NCI-H526 (cell line): ENCODE results near the gene AIFM3.

Experiments used
- DNase-seq, 2 experiments: peaks; one replicate each; lab custom pipeline; 2025; lab: John Stamatoyannopoulos, UW

The AIFM3 gene

DNA sequence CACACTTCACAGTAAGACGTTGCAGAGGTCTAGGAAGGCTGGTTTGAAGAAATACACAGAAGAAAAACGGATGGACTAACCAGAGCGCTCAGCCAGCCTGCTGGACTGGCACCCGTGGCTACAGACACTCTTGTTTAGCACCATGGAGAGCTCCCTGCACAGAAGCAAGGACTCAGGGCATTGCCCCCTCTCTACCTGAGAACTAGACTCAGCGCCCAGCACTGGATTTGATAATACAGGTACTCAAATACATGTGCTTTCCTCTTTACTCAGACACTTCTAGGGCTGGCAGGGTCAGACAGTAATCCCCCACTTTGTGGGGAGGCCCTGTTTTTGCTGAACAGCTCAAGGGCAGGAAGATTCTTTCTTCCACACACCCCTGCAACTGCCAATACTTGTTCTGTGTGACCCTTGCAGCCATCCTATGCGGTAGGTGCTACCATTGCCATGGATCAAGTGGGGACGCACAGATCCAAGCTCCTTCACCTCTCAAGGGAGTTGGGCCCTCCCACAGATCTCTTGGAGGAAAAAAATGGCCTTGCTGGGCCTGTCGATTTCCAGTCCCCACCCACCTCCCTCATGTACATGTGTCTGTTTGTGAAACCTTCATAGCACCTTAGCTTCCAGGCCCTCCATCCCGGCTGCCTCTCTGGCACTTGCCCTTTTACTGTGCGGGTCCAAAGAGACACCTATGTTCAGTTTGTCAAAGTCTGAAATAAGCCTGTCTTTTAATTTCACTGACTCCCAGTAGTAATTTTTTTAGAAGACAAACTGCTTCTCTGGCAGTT lies 42.8 kb downstream of the AIFM3 start:
- DNase-seq = no peak

DNA sequence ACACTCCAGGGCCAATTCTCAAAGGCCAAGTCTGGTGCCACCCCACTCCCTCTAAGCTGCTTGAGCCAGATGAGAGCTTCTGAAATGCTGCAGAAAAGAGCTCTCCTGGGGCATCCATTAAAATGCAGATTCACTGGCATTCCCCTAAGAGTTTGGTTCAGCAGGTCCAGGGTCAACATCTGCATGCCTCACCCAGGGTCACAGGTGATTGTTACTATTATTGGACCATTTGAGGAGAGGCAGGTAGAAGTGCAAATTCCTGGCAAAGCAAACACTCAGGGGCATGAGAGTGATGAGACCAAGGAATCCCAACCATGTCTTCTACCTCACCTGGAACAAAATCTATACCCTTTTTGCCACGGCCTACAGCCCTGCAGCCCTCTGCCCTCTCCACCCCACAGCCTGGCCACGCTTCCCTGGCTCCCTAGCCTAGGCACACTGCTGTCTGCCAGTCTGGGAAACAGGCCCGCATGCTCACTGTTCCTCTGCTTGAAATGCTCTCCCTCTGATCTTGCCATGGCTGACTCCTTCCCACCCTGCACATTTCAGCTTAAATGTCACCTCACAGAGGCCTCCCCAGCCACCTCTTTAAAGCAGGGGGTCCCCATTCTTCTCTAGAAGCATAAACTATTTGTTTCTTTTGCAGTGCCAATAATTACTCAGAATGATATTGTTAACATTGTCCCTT lies 43.5 kb downstream of the AIFM3 start:
- DNase-seq = no peak

GRCh38 chr22:21012446-21013407 lies 45.7 kb downstream of the AIFM3 start:
- no peak for DNase-seq

DNA sequence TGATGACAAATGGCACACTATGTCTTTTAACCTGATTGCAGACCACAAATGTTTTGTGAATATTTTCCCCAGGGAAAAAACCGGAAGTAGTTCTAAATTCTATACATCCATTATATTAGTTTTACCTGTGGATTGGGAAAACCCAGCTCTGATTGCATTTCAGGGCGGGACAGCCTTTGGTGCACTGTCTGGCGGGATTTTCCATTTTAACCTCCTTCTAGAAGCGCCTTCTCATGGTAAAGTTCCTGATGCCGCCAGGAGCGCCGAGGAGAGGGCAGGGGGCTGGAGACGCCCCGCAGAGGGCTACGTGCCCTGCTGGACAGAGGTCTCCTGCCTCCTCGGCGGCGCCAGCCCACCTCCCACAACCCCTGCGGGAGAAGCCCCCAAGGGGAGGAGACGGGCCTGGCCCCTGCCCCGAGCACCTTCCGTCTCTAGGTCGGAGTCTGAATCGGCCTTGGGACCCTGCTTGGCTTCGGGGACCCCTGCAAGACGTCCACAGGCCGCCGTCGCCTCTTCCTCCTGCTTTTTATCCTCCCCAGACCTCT lies 46.7 kb downstream of the AIFM3 start:
- DNase-seq = no peak

- peak; percentile 85 to 92 for DNase-seq
Observed at GRCh38 chr22:21014202-21014725, 47.2 kb downstream of the AIFM3 start.

DNA sequence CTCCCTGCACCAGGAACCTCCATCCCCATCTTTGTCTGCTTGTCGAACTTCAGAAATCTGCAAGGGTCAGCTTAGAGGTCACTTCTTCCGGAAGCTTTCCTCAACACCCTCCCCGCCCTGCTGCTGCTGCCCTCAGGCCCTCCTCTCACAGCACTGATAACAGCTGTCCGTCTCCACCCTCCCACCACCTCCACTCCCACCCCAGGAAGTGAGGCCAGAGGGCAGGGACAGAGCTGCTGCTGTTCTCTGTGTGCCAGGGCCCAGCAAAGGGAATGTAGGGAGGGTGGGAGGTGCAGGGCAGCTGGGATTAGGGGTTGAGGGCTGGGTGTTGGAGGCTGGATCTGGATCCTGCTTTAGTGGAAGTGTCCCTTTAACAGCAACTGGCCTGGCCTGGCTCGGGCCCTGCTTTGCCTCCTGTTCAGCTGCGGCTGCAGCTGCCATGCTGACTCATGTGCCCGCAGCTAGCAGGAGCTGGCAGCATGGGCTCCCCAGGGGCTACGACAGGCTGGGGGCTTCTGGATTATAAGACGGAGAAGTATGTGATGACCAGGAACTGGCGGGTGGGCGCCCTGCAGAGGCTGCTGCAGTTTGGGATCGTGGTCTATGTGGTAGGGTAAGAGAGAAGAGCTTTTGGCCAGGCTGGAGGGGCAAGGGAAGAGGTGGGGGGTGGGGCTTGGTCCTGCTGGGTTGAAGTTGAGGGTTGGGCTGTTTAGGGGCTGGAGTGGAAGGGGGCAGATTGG lies 47.8 kb downstream of the AIFM3 start, which contains the start of gene P2RX6:
TSS of gene P2RX6 (plus strand) at position 440 of the 740 bp plus-strand sequence. CDS start at position 450, 10 bp downstream.
- peak in 1 of 2 experiments; percentile 42 for DNase-seq

DNA sequence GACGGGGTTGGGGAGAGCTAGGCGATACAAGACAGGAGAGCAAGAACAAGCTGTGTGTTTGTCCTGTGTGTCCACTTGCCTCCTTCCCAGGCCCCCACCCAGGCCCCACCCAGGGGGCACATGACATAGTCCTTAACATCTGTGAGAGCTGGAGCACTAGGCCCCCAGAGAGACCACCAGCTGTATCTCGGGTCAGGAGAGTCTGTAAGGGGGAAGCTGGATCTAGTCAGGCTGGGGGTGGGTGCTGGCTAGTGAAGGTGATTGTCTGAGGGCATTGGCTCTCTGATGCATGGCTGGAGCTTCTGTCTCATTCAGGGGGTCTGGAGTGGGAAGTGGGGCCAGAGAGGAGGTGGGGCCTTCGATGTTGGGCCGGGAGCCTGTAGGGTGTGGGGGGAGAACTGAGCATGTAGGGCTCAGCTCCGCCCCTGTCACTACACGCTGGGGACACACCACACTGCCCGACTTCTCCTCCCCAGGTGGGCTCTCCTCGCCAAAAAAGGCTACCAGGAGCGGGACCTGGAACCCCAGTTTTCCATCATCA lies 48.5 kb downstream of the AIFM3 start:
- DNase-seq = no peak

DNA sequence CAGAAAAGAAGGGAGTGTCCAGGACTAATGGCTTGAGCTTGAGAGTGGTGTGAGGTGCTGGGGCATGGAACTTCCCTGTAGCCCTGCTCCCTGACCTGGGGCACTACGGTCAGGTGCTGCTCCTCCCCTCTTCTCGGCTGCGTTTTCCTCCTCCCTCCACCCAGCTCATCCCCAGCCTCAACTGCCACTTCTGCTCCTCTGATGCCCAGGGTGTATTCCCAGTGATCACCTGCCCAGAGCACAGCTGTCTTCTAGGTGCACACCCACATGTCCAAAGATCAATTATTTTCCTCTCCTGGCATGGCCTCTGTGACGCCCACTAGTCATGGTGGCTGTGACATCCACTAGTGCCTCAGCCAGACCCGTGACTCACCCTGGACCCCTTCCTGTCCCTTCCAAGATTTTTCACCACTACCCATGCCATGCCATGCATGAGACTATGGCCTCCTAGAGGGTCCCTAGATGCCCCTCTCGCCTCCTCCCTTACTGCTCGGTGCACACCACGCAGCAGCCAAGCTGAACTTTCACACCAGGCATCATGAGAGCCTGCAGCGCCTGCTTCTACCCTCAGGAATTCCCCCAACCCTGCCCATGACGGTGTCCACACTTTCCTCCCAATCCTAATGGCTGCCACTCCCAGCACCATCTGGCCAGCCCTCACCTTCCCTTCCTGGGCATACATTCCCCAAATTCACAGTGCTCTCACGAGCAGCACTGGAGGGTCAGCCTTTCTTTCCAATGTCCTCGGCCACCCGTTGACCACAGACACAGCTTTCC lies 49.8 kb downstream of the AIFM3 start:
- DNase-seq = no peak

GRCh38 chr22:21018314-21018713 lies 51.3 kb downstream of the AIFM3 start:
- no peak for DNase-seq

- peak in 1 of 2 experiments; percentile 23 for DNase-seq
Observed at GRCh38 chr22:21020802-21021429, 53.9 kb downstream of the AIFM3 start.

DNA sequence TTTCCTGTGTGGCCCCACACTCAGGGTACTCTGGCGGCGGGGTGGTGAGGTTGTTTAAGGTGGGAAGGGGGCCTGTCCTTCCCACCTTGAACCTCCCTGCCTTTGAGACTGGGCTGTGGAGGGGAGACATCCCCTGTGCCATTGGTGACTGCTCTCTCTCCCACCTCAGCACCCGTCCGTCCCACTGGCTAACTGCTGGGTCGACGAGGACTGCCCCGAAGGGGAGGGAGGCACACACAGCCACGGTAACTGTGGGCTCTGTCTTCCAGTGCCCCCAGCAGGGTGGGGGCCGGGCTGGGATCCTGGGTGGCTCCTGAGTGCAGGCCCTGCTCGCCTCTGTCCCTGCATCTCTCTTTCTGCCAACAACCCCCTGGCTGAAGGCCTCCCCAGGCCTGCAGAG lies 55.5 kb downstream of the AIFM3 start:
- DNase-seq = no peak

- DNase-seq = no peak
Observed at GRCh38 chr22:21022955-21023614, 56.0 kb downstream of the AIFM3 start.

DNA sequence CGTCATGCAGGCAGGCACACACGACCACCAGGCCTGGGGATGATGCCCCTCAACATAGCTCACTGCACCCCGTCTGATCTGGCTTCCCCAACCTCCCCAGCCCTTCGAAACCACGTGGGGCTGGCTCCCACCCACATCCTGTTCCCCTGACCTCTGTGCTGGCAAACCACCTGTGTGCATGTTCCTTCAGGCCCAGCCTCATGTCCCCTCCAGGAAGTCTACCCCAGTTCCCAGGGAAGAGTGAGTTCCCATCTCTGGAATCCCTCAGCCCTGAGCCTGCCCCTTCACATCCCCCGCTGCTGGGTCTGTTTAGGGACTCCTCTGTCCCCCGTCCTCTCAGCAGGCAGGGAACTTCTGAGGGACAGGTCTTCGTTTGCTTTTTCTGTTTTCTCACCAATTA lies 58.2 kb downstream of the AIFM3 start:
- DNase-seq = no peak

DNA sequence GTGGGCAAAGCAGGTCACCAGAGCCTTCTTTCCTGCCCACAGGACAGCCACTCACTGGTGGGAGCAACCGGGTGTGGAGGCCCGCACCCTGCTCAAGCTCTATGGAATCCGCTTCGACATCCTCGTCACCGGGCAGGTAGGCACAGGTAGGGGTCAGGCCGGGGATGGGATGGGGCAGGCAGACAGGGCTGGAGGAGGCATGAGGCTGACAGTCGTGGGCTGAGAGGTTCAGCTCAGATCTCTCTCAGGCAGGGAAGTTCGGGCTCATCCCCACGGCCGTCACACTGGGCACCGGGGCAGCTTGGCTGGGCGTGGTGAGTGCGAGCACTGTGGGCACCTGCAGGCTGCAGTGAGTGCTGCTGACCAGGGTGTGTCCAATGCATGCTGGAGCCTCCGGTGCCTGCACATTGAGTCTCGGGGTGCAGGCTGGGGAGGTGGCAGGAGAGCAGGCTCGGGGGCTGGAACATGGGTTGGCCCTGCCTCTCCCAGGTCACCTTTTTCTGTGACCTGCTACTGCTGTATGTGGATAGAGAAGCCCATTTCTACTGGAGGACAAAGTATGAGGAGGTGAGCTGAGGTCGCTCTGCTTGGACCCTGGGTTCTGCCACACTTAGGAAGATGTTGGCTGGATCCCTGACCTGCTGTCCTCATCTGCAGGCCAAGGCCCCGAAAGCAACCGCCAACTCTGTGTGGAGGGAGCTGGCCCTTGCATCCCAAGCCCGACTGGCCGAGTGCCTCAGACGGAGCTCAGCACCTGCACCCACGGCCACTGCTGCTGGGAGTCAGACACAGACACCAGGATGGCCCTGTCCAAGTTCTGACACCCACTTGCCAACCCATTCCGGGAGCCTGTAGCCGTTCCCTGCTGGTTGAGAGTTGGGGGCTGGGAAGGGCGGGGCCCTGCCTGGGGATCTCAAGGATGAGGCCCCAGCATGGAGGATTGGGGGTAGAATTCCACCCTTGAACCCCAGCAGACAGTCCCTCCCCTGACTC lies 59.0 kb downstream of the AIFM3 start:
- no peak for DNase-seq

- no peak for DNase-seq
Observed at GRCh38 chr22:21026783-21027692, 60.0 kb downstream of the AIFM3 start.
